GM18517 (cell line): Measurements from ENCODE around the gene URAD.
"Not testable (repeated sequence)": the region's sequence is repeated elsewhere in the genome, so short reads cannot be mapped to it uniquely, and the experiment has no call there.

Experiments used
- ATAC-seq: cut with Tn5 transposase; IDR thresholded peaks from one replicate; pipeline ENCODE4 v1.9.1; 2021; ENCODE audit warnings: mild to moderate bottlenecking, moderate library complexity; ENCODE audit not compliant: unreplicated experiment

The URAD gene

GRCh38 chr13:27971776-27972477 lies 16.6 kb downstream of the URAD start:
- ATAC-seq = no peak

GRCh38 chr13:27971236-27971645 lies 17.3 kb downstream of the URAD start:
- no peak for ATAC-seq

DNA sequence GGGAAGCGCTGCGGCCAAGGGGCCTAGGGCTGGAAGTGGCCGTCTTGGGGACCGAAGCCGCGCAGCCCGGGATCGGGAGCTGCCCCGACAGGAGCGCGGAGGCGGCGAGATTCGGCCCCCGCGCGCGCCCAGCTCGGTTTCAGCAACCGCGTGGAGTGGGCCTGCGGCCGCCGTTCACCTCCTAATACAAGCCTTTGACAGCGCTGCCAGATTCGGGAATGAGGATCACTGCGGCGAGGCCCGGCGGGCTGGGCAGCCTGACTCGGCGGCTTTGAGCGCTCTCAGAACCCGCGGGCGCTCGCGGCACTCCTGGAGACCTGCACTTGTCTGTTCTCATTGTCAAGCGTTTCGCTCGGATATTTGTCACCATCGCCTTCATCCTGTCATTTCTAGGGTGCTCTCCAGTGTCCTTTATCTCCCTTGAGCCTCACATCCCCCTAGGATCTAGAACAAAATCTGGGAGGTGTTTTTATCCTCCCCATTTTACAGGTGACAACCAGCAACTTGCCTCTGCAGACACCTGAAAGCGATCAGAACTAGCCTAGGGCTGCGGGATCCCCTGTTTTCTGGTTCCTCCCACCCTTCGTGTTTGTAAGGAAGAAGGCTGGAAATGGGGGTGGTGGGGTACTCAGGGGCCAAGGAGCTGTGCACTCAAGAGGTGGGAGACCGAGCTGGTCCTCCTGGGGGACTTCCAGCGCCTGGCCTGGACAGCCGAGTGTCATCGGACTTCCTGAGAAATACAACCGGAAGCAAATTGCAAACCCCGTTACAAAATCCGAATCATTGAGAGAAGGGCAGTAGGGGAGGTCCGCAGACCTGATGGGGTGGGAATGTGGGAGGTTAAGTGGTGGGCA lies 17.9 kb downstream of the URAD start:
- ATAC-seq = no peak

- no peak for ATAC-seq
Observed at GRCh38 chr13:27969866-27970229, 18.6 kb downstream of the URAD start.

DNA sequence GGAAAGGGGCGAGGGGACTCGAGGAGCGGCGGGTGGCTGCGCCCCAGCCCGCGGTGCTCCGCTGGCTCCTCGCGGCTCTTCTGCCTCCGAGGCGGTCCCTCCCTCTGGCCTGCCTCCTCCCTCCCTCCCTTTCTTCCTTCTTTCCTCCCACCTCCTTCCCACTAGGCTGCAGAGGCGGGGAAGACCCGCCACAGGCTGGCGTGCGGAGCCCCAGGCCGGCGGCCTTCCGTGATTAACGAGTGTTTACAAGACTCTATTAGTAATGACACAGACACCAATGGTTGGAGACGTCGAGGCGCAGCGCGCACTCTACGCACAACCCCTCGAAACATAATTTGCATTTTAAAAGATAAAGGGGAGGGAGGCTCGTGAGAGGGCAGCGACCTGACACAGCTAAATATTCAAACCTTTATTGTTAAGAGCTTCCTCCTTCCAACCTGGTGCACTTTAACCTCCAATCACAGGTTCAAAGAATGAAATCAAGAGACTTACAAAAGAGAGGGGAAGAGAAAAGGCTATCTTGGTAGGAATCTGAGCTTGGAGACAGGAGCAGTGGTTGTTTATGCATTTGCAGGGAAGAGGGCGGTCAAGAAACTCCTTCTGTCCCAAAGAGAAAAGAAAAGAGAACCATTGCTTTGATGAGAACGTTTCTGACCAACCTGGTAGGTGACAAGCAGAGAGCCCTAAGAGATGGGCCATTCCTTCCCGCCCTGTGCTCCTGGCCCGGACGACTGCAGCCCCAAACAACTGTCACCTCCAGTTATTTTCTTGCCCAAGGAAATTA lies 19.2 kb downstream of the URAD start, which contains the start of gene CDX2:
Gene CDX2, minus strand, starts transcription at position 234 of the 784 bp plus-strand sequence. CDS start 309 bp downstream, outside the sequence.
- ATAC-seq = no peak

GRCh38 chr13:27968316-27969081 lies 20.0 kb downstream of the URAD start:
- ATAC-seq = no peak

DNA sequence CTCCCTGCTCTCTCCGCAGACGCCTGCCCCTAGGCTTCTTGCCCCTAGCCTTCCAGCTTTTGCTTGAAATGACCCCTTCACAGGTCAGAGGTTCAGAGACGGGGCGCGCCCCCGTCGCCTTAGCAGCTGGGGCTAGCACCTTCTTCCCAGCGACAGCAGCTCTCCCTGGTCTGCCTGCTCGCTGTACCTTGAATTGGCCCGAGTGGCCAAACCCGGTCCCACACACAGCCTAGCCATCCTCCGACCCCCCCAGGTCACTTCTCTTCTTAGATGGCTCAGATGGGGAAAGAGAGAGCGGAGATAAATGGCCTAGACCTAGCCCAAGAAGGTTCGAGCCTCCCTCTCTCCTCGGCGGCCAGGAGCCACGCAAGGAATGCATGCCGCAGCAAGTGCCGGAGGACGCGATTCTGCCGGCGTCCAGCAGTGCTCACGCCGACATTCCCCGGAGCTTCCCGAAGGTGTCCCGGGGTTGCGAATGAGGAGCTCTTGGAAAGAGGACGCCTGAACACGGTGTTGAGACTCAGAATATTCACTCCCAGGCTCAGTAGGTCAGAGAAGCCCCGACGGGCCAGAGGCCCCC lies 20.7 kb downstream of the URAD start:
- ATAC-seq = no peak

- ATAC-seq = no peak
Observed at GRCh38 chr13:27967203-27967735, 21.2 kb downstream of the URAD start.

- no peak for ATAC-seq
Observed at GRCh38 chr13:27966641-27967202, 21.8 kb downstream of the URAD start.

DNA sequence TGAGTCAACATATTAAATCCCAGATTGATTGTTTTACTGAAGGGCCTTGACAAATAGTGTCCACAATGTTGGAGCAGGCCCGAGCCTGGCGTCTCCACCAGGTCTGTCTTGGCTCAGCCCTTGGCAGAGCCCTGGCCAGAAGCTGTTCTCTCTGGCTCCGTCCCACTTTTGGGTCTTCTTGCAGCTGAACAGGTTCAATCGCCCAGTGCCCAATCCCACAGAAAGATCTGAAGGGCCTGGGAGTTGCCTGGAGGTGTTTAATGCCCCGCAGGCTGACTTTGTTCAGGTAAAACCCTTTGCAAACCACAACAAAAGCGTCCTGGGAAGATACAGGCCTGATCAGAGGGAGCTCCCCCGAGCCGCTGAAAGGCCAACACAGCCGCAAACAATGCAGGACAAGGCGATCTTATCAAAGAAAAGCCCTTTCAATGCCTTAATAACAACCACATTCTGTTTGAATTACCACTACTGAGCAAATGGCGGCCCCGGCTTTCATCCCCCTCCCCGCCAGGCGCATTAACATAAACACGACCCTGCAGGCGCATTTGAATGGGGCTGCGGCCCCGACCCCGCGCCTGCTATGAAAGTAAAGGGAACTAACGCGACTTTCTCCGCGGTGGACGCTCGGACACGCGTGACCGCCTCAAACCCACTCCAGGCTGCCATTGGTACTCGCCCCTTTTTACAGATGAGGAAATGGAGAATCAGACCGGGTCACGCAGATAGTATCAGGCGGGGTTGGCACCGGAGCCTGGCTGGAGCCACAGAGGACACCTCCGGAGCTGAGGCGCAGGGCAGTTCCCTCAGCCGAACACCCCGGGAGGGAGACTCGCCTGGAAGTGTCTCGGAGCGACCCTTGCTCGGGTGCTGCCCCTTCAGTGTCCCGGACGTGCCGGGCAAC lies 22.5 kb downstream of the URAD start:
- no peak for ATAC-seq

GRCh38 chr13:27965343-27965739 lies 23.2 kb downstream of the URAD start:
- no peak for ATAC-seq

- no peak for ATAC-seq
Observed at GRCh38 chr13:27964741-27965323, 23.7 kb downstream of the URAD start.

DNA sequence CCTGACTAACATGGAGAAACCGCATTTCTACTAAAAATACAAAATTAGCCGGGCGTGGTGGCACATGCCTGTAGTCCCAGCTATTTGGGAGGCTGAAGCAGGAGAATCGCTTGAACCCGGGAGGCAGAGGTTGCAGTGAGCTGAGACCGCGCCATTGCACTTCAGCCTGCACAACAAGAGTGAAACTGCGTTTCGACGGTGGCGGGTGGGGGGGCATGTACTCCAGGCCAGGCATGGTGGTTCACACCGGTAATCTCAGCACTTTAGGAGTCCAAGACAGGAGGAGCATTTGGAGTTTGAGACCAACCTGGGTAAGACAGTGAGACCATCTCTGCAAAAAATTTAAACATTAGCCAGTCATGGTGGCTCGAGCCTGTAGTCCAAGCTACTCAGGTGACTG lies 24.3 kb downstream of the URAD start:
- not testable (repeated sequence) for ATAC-seq

- ATAC-seq = no peak
Observed at GRCh38 chr13:27963491-27963890, 25.0 kb downstream of the URAD start.

- ATAC-seq = no peak
Observed at GRCh38 chr13:27962982-27963381, 25.5 kb downstream of the URAD start.

- no peak for ATAC-seq
Observed at GRCh38 chr13:27962128-27962841, 26.2 kb downstream of the URAD start.

DNA sequence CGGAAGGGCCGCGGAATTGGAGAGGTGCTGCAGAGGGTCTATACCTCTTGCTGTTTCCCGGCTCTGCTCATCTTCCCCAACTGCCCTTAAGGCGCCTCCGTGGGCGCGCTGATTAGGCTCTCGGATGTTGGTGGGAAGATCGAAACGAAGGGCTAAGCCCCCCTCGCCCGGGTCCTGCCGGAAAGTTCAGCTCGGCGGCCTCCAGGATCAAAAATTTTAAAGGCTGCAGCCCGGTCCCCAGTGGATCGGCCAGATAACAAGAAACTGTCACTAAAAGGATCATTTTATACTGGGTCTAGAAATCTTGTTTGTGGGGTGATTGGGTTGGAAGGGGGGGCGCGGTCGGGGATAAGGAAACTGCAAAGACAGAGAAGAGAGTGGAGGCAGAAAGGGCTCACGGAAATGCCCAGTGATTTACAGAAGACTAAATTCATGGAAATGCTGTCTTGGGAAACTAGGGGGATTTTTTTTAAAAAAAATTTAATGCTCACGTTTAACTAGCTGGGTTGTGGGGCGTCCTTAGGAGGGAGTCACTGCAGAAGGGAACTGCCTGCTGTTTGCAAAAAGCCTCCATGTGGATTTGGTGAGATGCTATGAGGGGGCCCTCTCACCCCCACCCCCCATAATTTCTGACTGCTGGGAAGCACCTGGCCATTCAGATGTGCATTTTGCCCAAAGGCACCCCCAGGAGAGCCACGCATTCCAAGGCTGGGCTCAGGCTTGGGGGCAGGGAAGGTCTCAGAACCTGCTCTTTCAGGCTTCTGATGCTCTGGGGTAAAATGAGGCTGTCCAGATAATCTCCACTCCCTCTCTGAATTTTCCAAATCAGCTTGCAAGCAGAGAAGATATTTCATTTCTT lies 27.0 kb downstream of the URAD start:
- no peak for ATAC-seq
